Neural progenitor cell (in vitro differentiated cells): ENCODE data around the gene RMRP.

ENCODE experiments used
- CTCF ChIP-seq: fragments of 200-600 bp; sonication (generic); IDR thresholded peaks from 2 replicates; pipeline ENCODE4 v1.5.1; 2017; ENCODE audit warnings: antibody characterized with exemption, mild to moderate bottlenecking
- EZH2 ChIP-seq: fragments of 200-600 bp; sonication (generic); IDR thresholded peaks from 2 replicates; pipeline ENCODE4 v1.6.1; 2017; ENCODE audit warnings: antibody characterized with exemption, mild to moderate bottlenecking, moderate library complexity
- EZH2phosphoT487 ChIP-seq: fragments of 200-600 bp; sonication (generic); IDR thresholded peaks from 2 replicates; pipeline ENCODE4 v1.6.1; 2017; ENCODE audit warnings: antibody characterized with exemption

GRCh38 chr9:35653611-35654010 lies 4.2 kb downstream of the RMRP start:
- TF ChIP-seq EZH2 (no peak), CTCF (no peak), EZH2phosphoT487 (no peak)
